ENCODE measurements around the gene PDSS2. TPM values are rescaled to one million over a fixed set of nuclear protein-coding genes. Genes with fewer than 3 reads are reported as not detected.

Gene PDSS2
- total and polyA plus RNA-seq, 9 of the 15 experiments (the other 6 are each of a cell fraction or from before 2014, with no cell fraction given): 5.8 to 21.1 (median 12.0) TPM

- H3K9me1 ChIP-seq (ENCODE audit: control insufficient read depth, insufficient read depth, low read length): no peaks in the 10 kb centered on the region
- no peak overlapping the region for H3K9ac ChIP-seq (ENCODE audit: insufficient read depth in 1 of 2, low read depth in 2 of 2, low read length in 2 of 2)
- H4K20me1 ChIP-seq (replicated peaks; ENCODE audit: control insufficient read depth, insufficient read depth, low read length): no peaks in the 10 kb centered on the region
- in situ Hi-C loops (cut with MboI): no loop called here
- H3K4me3 ChIP-seq: no peak overlapping the region
- FAIRE-seq (no peak), ATAC-seq (no peak), DNase-seq (ENCODE audit: extremely low read depth in 1 of 4, low spot score in 3 of 4) (no peak)
- no TSS peak for BruUV-seq (replicated peaks)
- no peaks in the 10 kb centered on the region for H3K9me3 ChIP-seq (replicated peaks; ENCODE audit: control insufficient read depth, insufficient read depth, low read depth, low read length)
- intact Hi-C loops (cut with micrococcal nuclease): no loop called here
- ChIA-PET CTCF (ENCODE audit: low intra/inter-chr PET ratio) (no interaction called here), POLR2A (no interaction called here)
- no peaks in the 10 kb centered on the region for H3K4me1 ChIP-seq (replicated peaks in 1 of 2; ENCODE audit: control insufficient read depth in 2 of 2, insufficient read depth in 2 of 2, low read length in 2 of 2)
- no peak overlapping the region for H2AFZ ChIP-seq (ENCODE audit: low read depth, low read length)
- H3K36me3 ChIP-seq (ENCODE audit: control insufficient read depth, insufficient read depth, low read length): no peaks in the 10 kb centered on the region
- TF ChIP-seq ZNF740 (CRISPR knock-in tag; IDR thresholded peaks at IDR 0.05): no peak
- no peak for TF ChIP-seq ZNF740 (tag; IDR thresholded peaks at IDR 0.05)
- TF ChIP-seq NR4A1 (CRISPR knock-in tag; IDR thresholded peaks at IDR 0.05): no peak
- TF ChIP-seq NR4A1 (tag; IDR thresholded peaks at IDR 0.05): no peak
- TF ChIP-seq MTA1 (IDR thresholded peaks at IDR 0.05; ENCODE audit: borderline replicate concordance): no peak
- TF ChIP-seq, protein P1, sequence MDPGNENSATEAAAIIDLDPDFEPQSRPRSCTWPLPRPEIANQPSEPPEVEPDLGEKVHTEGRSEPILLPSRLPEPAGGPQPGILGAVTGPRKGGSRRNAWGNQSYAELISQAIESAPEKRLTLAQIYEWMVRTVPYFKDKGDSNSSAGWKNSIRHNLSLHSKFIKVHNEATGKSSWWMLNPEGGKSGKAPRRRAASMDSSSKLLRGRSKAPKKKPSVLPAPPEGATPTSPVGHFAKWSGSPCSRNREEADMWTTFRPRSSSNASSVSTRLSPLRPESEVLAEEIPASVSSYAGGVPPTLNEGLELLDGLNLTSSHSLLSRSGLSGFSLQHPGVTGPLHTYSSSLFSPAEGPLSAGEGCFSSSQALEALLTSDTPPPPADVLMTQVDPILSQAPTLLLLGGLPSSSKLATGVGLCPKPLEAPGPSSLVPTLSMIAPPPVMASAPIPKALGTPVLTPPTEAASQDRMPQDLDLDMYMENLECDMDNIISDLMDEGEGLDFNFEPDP (CRISPR knock-in tag; IDR thresholded peaks at IDR 0.05): no peak
- TF ChIP-seq, protein P2, sequence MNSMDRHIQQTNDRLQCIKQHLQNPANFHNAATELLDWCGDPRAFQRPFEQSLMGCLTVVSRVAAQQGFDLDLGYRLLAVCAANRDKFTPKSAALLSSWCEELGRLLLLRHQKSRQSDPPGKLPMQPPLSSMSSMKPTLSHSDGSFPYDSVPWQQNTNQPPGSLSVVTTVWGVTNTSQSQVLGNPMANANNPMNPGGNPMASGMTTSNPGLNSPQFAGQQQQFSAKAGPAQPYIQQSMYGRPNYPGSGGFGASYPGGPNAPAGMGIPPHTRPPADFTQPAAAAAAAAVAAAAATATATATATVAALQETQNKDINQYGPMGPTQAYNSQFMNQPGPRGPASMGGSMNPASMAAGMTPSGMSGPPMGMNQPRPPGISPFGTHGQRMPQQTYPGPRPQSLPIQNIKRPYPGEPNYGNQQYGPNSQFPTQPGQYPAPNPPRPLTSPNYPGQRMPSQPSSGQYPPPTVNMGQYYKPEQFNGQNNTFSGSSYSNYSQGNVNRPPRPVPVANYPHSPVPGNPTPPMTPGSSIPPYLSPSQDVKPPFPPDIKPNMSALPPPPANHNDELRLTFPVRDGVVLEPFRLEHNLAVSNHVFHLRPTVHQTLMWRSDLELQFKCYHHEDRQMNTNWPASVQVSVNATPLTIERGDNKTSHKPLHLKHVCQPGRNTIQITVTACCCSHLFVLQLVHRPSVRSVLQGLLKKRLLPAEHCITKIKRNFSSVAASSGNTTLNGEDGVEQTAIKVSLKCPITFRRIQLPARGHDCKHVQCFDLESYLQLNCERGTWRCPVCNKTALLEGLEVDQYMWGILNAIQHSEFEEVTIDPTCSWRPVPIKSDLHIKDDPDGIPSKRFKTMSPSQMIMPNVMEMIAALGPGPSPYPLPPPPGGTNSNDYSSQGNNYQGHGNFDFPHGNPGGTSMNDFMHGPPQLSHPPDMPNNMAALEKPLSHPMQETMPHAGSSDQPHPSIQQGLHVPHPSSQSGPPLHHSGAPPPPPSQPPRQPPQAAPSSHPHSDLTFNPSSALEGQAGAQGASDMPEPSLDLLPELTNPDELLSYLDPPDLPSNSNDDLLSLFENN (IDR thresholded peaks at IDR 0.05; ENCODE audit: low read depth in 2 of 2, low read length in 2 of 2): no peak
- TF ChIP-seq NR2C1 (IDR thresholded peaks at IDR 0.05): no peak
- no peak for TF ChIP-seq NR2C1 (tag; IDR thresholded peaks at IDR 0.05)
- no peak for TF ChIP-seq ELK3 (CRISPR knock-in tag; IDR thresholded peaks at IDR 0.05)
- no peak for TF ChIP-seq ZSCAN29 (IDR thresholded peaks at IDR 0.05)
- TF ChIP-seq E2F3 (CRISPR knock-in tag; IDR thresholded peaks at IDR 0.05): no peak
- no peak for TF ChIP-seq SETDB1 (IDR thresholded peaks at IDR 0.05; ENCODE audit: low read length)
- no peak for TF ChIP-seq ZNF239 (CRISPR knock-in tag; IDR thresholded peaks at IDR 0.05)
- TF ChIP-seq ZNF175 (CRISPR knock-in tag; IDR thresholded peaks at IDR 0.05; ENCODE audit: low read depth): no peak
- no peak for TF ChIP-seq CTCF (IDR thresholded peaks at IDR 0.05 in 2 of 3, conservative IDR thresholded peaks at IDR 0.05 in 1 of 3; ENCODE audit: insufficient read depth in 2 of 3, low read depth in 1 of 3, low read length in 3 of 3)
- no peak for TF ChIP-seq RFX7 (CRISPR knock-in tag; IDR thresholded peaks at IDR 0.05)
- H3K79me2 ChIP-seq (ENCODE audit: control insufficient read depth, insufficient read depth, low read length): no peaks in the 10 kb centered on the region
- no peak overlapping the region for H3K4me2 ChIP-seq (ENCODE audit: insufficient read depth, low read length)
- no peak overlapping the region for H3K27ac ChIP-seq (ENCODE audit: extremely low read depth, low read depth, low read length)
- no peaks in the 10 kb centered on the region for H3K27me3 ChIP-seq (ENCODE audit: control insufficient read depth in 2 of 2, insufficient read depth in 2 of 2, low read length in 2 of 2)
Observed at GRCh38 chr6:107217248-107217647, 242.1 kb downstream of the PDSS2 start.
